Neural crest cell (in vitro differentiated cells): ENCODE data around the gene UNC5B. TPM values are rescaled to one million over a fixed set of nuclear protein-coding genes. Genes with fewer than 3 reads are reported as not detected.

Source experiments
- DNase-seq: peaks from one replicate; pipeline ENCODE4 v3.0.0; 2021; ENCODE audit warnings: low read depth, mixed read lengths, low spot score
- H3K27ac Mint-ChIP-seq: one replicate; pipeline ENCODE4 v1.8.0; 2021; ENCODE audit warnings: mild to moderate bottlenecking, mixed read lengths; ENCODE audit not compliant: unreplicated experiment
- H3K27me3 Mint-ChIP-seq: 2 replicates; pipeline ENCODE4 v1.8.0; 2021; ENCODE audit warnings: low read depth, mild to moderate bottlenecking, mixed read lengths
- H3K36me3 Mint-ChIP-seq: 2 replicates; pipeline ENCODE4 v1.8.0; 2021; ENCODE audit warnings: low read depth, mild to moderate bottlenecking, mixed read lengths
- H3K4me1 Mint-ChIP-seq: 2 replicates; pipeline ENCODE4 v1.8.0; 2021; ENCODE audit warnings: mixed read lengths
- H3K4me3 Mint-ChIP-seq: one replicate; pipeline ENCODE4 v1.8.0; 2021; ENCODE audit warnings: mild to moderate bottlenecking, mixed read lengths
- H3K9me3 Mint-ChIP-seq: 2 replicates; pipeline ENCODE4 v1.8.0; 2021; ENCODE audit warnings: mixed read lengths
- total RNA-seq: library from RNA; stranded (reverse); gene quantifications from 2 replicates; pipeline ENCODE4 v1.2.1, GENCODE V29; 2021
- TF ChIP-seq, protein P1 (sequence below): fragments of 200-600 bp; sonication (generic); conservative IDR thresholded peaks from 2 replicates; pipeline ENCODE4 v1.5.0; 2021; ENCODE audit warnings: antibody characterized with exemption, mild to moderate bottlenecking

The UNC5B gene
- total RNA-seq, 1 donor from 2014 or later, result 1.3 TPM

DNA sequence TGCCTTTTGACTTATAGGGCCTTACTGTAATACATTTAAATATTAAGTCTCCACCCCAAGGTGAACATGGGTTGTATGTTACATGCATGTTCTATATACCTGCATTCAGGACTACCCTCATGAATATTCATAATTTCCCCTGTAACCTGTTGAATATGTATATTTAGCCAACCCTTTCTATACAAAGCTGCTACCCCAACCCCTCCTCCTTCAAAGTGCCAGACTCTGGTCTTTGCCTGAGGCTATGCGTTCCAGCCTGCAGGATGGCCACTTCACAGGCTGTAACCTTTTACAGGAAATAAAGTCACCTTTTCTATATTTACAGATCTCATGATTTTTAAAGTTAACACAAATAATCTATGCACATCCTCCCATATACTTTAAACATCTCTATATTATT lies 10.1 kb upstream of the UNC5B start:
- H3K36me3 Mint-ChIP-seq, result no peaks in the 10 kb centered on the region
- peaks cover 6% of the 10 kb centered on the region for H3K9me3 Mint-ChIP-seq
- peaks cover 8% of the 10 kb centered on the region for H3K27me3 Mint-ChIP-seq
- TF ChIP-seq, protein P1, sequence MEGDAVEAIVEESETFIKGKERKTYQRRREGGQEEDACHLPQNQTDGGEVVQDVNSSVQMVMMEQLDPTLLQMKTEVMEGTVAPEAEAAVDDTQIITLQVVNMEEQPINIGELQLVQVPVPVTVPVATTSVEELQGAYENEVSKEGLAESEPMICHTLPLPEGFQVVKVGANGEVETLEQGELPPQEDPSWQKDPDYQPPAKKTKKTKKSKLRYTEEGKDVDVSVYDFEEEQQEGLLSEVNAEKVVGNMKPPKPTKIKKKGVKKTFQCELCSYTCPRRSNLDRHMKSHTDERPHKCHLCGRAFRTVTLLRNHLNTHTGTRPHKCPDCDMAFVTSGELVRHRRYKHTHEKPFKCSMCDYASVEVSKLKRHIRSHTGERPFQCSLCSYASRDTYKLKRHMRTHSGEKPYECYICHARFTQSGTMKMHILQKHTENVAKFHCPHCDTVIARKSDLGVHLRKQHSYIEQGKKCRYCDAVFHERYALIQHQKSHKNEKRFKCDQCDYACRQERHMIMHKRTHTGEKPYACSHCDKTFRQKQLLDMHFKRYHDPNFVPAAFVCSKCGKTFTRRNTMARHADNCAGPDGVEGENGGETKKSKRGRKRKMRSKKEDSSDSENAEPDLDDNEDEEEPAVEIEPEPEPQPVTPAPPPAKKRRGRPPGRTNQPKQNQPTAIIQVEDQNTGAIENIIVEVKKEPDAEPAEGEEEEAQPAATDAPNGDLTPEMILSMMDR, result no peak
- H3K4me1 Mint-ChIP-seq, result peaks cover 14% of the 10 kb centered on the region
- H3K27ac Mint-ChIP-seq, result no peak overlapping the region
- no peak overlapping the region for H3K4me3 Mint-ChIP-seq
- no peak for DNase-seq

DNA sequence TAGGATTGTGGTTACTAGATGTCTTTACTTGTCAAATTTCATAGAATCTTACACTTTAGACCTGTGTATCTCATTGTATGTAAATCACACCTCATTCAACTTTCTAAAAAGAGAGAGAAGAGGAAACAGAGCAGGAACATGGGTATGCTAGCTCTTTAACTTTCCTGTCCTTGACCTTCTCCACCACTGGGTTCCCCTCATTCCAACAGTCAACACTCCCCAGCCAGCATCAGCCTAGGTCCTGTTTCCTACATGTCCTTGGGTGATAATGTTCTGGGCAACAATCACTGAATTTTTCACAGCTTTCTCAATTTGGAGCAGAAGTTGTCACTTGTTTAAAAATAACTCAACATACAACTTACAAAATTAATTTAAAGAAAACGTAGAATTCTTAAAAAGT lies 9.2 kb upstream of the UNC5B start:
- peaks cover 6% of the 10 kb centered on the region for H3K9me3 Mint-ChIP-seq
- no peak overlapping the region for H3K27ac Mint-ChIP-seq
- no peak for DNase-seq
- H3K36me3 Mint-ChIP-seq, result no peaks in the 10 kb centered on the region
- peaks cover 14% of the 10 kb centered on the region for H3K27me3 Mint-ChIP-seq
- H3K4me3 Mint-ChIP-seq, result no peak overlapping the region
- TF ChIP-seq, protein P1, result no peak
- H3K4me1 Mint-ChIP-seq, result peaks cover 14% of the 10 kb centered on the region

DNA sequence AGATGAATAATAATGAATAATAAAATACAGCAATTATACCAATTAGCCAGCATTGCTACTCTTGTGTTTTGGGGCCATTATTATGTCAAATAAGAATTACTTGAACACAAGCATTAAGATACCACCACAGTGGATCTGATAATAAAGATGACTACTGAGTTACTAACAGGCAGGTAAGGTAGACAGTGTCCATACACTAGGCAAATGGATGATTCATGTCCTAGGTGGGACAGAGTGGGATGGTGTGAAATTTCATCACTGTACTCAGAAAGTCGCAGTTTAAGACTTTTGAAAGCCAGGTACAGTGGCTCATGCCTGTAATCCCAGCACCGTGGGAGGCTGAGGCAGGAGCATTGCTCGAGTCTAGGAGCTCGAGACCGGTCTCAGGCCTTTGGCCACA lies 8.7 kb upstream of the UNC5B start:
- TF ChIP-seq, protein P1, result no peak
- Mint-ChIP-seq H3K9me3 (peaks cover 4% of the 10 kb centered on the region), H3K4me1 (peaks cover 14% of the 10 kb centered on the region), H3K4me3 (no peak overlapping the region), H3K27ac (no peak overlapping the region), H3K36me3 (no peaks in the 10 kb centered on the region), H3K27me3 (peaks cover 17% of the 10 kb centered on the region)
- DNase-seq, result no peak

DNA sequence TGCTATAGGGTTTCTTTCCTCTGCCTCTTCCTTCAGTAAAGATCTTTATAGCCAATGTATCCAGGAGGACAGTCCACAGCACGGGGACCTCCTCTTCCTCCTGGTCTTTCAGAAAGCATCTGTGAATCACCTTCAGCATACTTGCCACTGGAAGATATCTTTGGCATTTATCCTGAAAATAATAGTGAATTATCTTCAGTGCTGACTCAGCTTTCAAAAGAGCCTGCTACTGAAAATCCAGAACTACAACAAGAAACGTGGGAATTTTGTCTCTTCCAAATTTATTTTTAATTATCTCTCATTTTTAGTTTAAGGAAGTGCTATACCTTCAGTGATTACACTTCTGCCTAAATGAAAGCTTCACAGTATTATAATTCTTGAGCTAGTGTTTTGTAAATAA lies 7.6 kb upstream of the UNC5B start:
- DNase-seq, result no peak
- H3K4me1 Mint-ChIP-seq, result peaks cover 14% of the 10 kb centered on the region
- H3K27me3 Mint-ChIP-seq, result peaks cover 28% of the 10 kb centered on the region
- no peaks in the 10 kb centered on the region for H3K36me3 Mint-ChIP-seq
- H3K9me3 Mint-ChIP-seq, result no peaks in the 10 kb centered on the region
- H3K27ac Mint-ChIP-seq, result no peak overlapping the region
- no peak overlapping the region for H3K4me3 Mint-ChIP-seq
- TF ChIP-seq, protein P1, result no peak

DNA sequence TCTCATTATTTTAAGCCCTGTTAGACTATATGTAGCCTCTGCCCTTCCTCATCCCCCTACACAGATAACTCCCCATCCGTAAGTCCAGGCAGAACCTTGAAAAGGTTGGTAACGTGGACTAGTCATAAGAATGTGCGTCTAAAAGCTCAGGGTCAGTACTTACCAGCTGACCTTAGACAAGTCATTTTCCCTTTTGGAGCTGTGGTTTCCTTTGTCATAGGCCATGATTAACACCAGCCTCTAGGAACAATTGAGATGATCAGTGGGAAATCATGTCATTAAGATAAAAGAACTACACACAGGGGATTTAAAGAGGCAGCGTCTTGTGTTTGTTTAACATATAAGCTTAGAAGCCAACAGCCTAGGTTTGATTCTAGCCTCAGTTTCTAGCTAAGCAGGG lies 6.9 kb upstream of the UNC5B start:
- H3K9me3 Mint-ChIP-seq, result no peaks in the 10 kb centered on the region
- TF ChIP-seq, protein P1, result no peak
- H3K4me3 Mint-ChIP-seq, result no peak overlapping the region
- peaks cover 14% of the 10 kb centered on the region for H3K4me1 Mint-ChIP-seq
- peaks cover 35% of the 10 kb centered on the region for H3K27me3 Mint-ChIP-seq
- no peak overlapping the region for H3K27ac Mint-ChIP-seq
- no peaks in the 10 kb centered on the region for H3K36me3 Mint-ChIP-seq
- no peak for DNase-seq

DNA sequence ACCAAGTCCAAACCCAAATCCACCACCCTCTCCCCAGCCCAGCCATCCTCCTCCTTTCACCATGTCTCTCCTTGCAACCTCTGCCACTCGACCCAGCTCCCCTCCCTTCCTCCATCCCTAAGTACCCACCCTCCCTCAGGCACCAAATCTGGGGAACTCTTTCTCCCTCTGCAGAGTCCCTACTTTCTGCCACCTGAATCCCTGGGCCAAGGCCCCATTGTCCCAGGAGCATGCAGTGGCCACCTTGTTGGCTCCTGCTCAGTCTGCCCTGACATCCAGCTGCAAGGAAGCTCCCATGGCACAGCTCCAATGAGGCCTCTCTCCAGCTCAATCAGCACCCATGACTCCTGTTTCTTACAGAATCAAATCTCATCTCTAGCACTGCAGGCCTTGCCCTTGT lies 5.5 kb upstream of the UNC5B start:
- TF ChIP-seq, protein P1, result no peak
- Mint-ChIP-seq H3K27ac (peak overlapping the region; percentile 35), H3K4me1 (peaks cover 13% of the 10 kb centered on the region), H3K4me3 (peak overlapping the region; percentile 23), H3K9me3 (no peaks in the 10 kb centered on the region), H3K36me3 (no peaks in the 10 kb centered on the region), H3K27me3 (peaks cover 49% of the 10 kb centered on the region)
- no peak for DNase-seq
